Endodermal cell (in vitro differentiated cells): Measurements from ENCODE around the gene DGKB. TPM values are rescaled to one million over a fixed set of nuclear protein-coding genes. Genes with fewer than 3 reads are reported as not detected.

ENCODE experiments used
- DNase-seq: peaks from one replicate; pipeline ENCODE4 v3.0.0-alpha.2; 2017
- H3K27ac ChIP-seq: 2 replicates; pipeline ENCODE4 v1.5.1; 2013; ENCODE audit warnings: mild to moderate bottlenecking, low read depth, low read length, moderate library complexity
- H3K27me3 ChIP-seq: 2 replicates; pipeline ENCODE4 v1.6.1; 2013; ENCODE audit warnings: mild to moderate bottlenecking, low read length, moderate library complexity; ENCODE audit not compliant: insufficient read depth, control insufficient read depth, poor library complexity, severe bottlenecking
- H3K36me3 ChIP-seq: 2 replicates; pipeline ENCODE4 v1.7.0; 2013; ENCODE audit warnings: mild to moderate bottlenecking, low read length, moderate library complexity; ENCODE audit not compliant: control insufficient read depth, insufficient read depth
- H3K4me1 ChIP-seq: one replicate; pipeline ENCODE4 v1.7.0; 2013; ENCODE audit warnings: low read length; ENCODE audit not compliant: control insufficient read depth, insufficient read depth
- H3K4me3 ChIP-seq: 2 replicates; pipeline ENCODE4 v1.5.1; 2013; ENCODE audit warnings: mild to moderate bottlenecking, low read length, moderate library complexity
- H3K9ac ChIP-seq: 2 replicates; pipeline ENCODE4 v1.6.1; 2013; ENCODE audit warnings: mild to moderate bottlenecking, low read length, moderate library complexity; ENCODE audit not compliant: poor library complexity, severe bottlenecking; ENCODE audit errors: extremely low read depth
- H3K9me3 ChIP-seq: 2 replicates; pipeline ENCODE4 v1.6.1; 2013; ENCODE audit warnings: mild to moderate bottlenecking, low read length, moderate library complexity; ENCODE audit not compliant: control insufficient read depth
- H3K27ac Mint-ChIP-seq: 2 replicates; pipeline ENCODE4 v1.8.0; 2020; ENCODE audit warnings: mixed read lengths
- H3K27me3 Mint-ChIP-seq: 2 replicates; pipeline ENCODE4 v1.8.0; 2021; ENCODE audit warnings: mild to moderate bottlenecking, mixed read lengths; ENCODE audit not compliant: insufficient read depth
- H3K36me3 Mint-ChIP-seq: 2 replicates; pipeline ENCODE4 v1.8.0; 2020; ENCODE audit warnings: low read depth, mixed read lengths
- H3K4me1 Mint-ChIP-seq: 2 replicates; pipeline ENCODE4 v1.8.0; 2020; ENCODE audit warnings: mixed read lengths
- H3K4me3 Mint-ChIP-seq: 2 replicates; pipeline ENCODE4 v1.8.0; 2020; ENCODE audit warnings: mild to moderate bottlenecking, moderate library complexity, mixed read lengths
- H3K9me3 Mint-ChIP-seq: 2 replicates; pipeline ENCODE4 v1.8.0; 2020; ENCODE audit warnings: mild to moderate bottlenecking, mixed read lengths
- WGBS, 2 experiments: methylation state at CpG; one replicate each; pipeline versions ENCODE4 v1.1.5 to v1.1.7; 2013; ENCODE audit warnings: missing lambda C conversion rate in 2 of 2, mixed read lengths in 1 of 2; ENCODE audit not compliant: insufficient coverage in 1 of 2, insufficient read length in 1 of 2; 5-methylcytosine and 5-hydroxymethylcytosine counted together
- total RNA-seq, 2 donors: library from RNA; stranded (reverse); fragmentation: NEBNext Ultra II Directional in 1 of 2; extraction: Animal tissue kit (Norgen Biotek cat#: 25700) in 1 of 2; gene quantifications; 2 replicates in 1 of 2; 3 replicates in 1 of 2; pipeline ENCODE4 v1.2.1, GENCODE V29; 2021
- TF ChIP-seq, protein P1 (sequence below): fragments of 200-600 bp; sonication (generic); conservative IDR thresholded peaks from 2 replicates; pipeline ENCODE4 v1.5.0; 2021; ENCODE audit warnings: antibody characterized with exemption, mild to moderate bottlenecking

DGKB gene
- total RNA-seq, 2 donors from 2014 or later = 5.1 to 5.2 TPM

DNA sequence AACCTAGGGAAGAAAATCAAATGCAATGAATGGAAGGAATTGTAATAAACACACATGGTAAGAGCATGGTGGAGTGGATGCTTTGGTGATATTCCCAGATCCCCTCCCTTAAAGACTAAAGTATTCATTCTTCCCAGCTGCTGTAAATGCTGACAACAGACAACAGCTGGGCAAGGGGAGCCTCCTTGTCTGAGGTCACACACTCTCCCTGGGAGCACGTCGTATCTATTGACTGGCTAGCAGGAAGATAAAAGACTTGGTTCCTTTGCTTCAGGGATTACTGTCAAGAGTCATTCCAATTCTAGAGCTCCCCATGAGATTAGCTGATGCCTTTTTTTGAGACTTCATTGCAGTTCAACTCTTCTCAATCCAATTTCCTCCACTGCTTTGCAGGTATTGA, 469.6 kb downstream of the DGKB start:
- Mint-ChIP-seq H3K36me3 (no peaks in the 10 kb centered on the region), H3K4me1 (peaks cover 14% of the 10 kb centered on the region), H3K4me3 (no peak overlapping the region), H3K27ac (no peak overlapping the region), H3K27me3 (no peaks in the 10 kb centered on the region), H3K9me3 (no peaks in the 10 kb centered on the region)
- no peak overlapping the region for H3K4me3 ChIP-seq
- DNase-seq = peak; percentile 55
- no peak overlapping the region for H3K9ac ChIP-seq
- H3K36me3 ChIP-seq = no peaks in the 10 kb centered on the region
- H3K4me1 ChIP-seq = peaks cover 13% of the 10 kb centered on the region
- TF ChIP-seq, protein P1, sequence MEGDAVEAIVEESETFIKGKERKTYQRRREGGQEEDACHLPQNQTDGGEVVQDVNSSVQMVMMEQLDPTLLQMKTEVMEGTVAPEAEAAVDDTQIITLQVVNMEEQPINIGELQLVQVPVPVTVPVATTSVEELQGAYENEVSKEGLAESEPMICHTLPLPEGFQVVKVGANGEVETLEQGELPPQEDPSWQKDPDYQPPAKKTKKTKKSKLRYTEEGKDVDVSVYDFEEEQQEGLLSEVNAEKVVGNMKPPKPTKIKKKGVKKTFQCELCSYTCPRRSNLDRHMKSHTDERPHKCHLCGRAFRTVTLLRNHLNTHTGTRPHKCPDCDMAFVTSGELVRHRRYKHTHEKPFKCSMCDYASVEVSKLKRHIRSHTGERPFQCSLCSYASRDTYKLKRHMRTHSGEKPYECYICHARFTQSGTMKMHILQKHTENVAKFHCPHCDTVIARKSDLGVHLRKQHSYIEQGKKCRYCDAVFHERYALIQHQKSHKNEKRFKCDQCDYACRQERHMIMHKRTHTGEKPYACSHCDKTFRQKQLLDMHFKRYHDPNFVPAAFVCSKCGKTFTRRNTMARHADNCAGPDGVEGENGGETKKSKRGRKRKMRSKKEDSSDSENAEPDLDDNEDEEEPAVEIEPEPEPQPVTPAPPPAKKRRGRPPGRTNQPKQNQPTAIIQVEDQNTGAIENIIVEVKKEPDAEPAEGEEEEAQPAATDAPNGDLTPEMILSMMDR = no peak
- no peaks in the 10 kb centered on the region for H3K27me3 ChIP-seq
- 26 to 34% methylated on average over 2 of the region's 2 CpGs for WGBS, 2 experiments
- no peaks in the 10 kb centered on the region for H3K9me3 ChIP-seq
- peak overlapping the region; percentile 30 for H3K27ac ChIP-seq

DNA sequence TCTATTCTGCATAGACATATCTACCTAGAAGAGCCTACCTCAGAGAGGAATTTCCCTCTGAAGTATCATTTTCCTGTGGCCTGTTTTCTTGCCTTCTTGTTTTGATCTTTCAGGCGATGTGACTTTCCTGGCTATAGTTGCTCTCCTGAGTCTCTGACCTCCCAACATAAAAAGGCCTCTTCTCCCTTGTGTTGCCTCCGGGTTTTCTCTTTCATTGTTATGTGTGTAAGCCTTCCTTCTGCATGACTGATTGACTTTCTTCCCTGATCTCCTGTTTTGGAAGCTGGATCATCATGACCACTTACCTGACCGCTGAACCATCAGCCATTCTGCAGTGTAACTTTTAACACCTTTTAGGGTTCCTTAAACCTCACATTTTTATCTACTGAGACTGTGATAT, 471.6 kb downstream of the DGKB start:
- Histone ChIP-seq H3K36me3 (no peaks in the 10 kb centered on the region), H3K9me3 (peaks cover 4% of the 10 kb centered on the region), H3K4me1 (peaks cover 13% of the 10 kb centered on the region), H3K27me3 (no peaks in the 10 kb centered on the region), H3K9ac (no peak overlapping the region), H3K27ac (no peak overlapping the region), H3K4me3 (no peak overlapping the region)
- no peak overlapping the region for H3K4me3 Mint-ChIP-seq
- TF ChIP-seq, protein P1 = no peak
- H3K36me3 Mint-ChIP-seq = no peaks in the 10 kb centered on the region
- no peaks in the 10 kb centered on the region for H3K27me3 Mint-ChIP-seq
- no peak overlapping the region for H3K27ac Mint-ChIP-seq
- 50 to 90% methylated on average over 1 to 3 of the region's 3 CpGs for WGBS, 2 experiments
- H3K4me1 Mint-ChIP-seq = peaks cover 13% of the 10 kb centered on the region
- no peak for DNase-seq
- H3K9me3 Mint-ChIP-seq = peaks cover 7% of the 10 kb centered on the region

DNA sequence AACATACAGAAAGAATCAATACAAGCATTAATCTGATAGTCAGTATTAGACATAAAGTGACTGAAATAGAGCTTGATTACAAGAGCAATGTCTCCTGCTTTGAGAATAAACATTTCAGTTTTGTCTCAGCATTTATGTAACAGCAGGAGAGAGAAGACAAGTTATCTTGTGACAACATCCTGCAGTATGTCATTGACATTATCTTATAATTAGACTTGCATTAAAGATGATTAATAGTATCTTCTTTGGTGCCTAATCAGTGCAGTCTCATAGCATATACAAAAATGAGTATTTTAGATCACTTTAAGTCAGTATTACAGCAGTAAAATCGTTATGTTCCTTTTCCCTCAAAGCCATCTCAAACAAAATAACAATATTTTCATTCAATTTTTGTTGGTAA, 477.0 kb downstream of the DGKB start:
- WGBS, 2 experiments = 71% methylated on average over 1 of the region's 1 CpG; no CpG with 5 or more reads in 1 of the 2 experiments
- DNase-seq = no peak
- Histone ChIP-seq H3K27me3 (no peaks in the 10 kb centered on the region), H3K4me3 (no peak overlapping the region), H3K36me3 (no peaks in the 10 kb centered on the region), H3K4me1 (no peaks in the 10 kb centered on the region), H3K9me3 (peaks cover 4% of the 10 kb centered on the region), H3K9ac (no peak overlapping the region), H3K27ac (no peak overlapping the region)
- Mint-ChIP-seq H3K4me3 (no peak overlapping the region), H3K27me3 (no peaks in the 10 kb centered on the region), H3K4me1 (no peaks in the 10 kb centered on the region), H3K27ac (no peak overlapping the region), H3K36me3 (no peaks in the 10 kb centered on the region), H3K9me3 (peaks cover 7% of the 10 kb centered on the region)
- TF ChIP-seq, protein P1 = no peak
